ENCODE results near the gene ADORA2A.
A peak's percentile ranks its signal among the peaks of the same experiment; 100 is the strongest.

The ADORA2A gene

GRCh38 chr22:24427500-24428164 lies at the start of gene ADORA2A:
Gene ADORA2A, plus strand, starts transcription at chr22:24427599. Its CDS starts 5,806 bp downstream, at chr22:24433405.
- DNase-seq (ENCODE audit: low read depth), result no peak

DNA sequence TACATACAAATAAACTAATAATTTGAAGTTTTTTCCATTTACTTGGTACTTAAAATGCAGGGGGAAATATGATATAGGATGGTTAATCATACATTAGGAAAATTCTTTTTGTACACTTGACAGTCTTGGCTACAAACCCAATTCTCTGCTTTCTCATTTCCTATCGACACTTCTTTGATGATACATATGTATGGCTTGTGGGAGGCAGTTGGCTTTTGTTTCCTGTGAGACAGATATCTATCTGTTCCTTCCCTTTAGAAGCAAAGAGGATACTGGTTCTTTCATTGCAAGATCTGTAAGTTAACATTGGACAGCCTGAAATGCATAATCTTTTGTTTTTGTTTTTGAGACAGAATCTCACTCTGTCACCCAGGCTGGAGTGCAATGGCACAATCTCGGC lies 47.9 kb upstream of the ADORA2A start:
- DNase-seq (ENCODE audit: low read depth), result no peak

DNA sequence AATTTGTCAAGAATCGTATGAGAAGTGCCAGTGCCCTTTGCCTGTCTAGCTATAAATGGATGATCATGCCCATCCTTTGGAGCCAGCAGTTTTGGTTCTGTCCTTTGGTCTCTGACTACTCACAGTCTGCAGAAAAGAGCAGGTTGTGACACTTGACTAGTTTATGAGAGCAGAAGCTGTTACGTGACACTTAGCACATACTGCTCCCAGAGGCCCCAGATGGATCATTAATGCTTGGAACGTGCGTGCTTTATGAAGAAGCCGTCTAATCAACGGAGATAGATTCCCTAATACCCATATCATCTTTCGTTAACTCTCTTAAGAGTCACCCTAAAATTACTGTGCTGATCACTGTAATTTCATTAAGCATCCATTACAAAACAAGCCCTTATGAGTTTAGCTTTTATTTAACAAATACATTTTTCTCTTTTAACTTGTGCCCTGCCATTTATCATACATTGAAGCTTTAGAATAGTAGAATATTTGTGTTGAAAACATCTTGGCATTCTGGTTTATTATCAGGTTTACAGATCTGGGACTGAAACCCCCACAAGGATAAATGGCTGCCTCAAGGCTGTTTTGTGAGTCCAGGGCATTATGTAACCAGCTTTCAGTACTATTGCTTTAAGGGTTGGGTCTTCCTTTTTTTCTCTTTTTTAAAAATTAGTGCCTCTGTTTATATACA lies 47.0 kb upstream of the ADORA2A start:
- DNase-seq (ENCODE audit: low read depth), result no peak

DNA sequence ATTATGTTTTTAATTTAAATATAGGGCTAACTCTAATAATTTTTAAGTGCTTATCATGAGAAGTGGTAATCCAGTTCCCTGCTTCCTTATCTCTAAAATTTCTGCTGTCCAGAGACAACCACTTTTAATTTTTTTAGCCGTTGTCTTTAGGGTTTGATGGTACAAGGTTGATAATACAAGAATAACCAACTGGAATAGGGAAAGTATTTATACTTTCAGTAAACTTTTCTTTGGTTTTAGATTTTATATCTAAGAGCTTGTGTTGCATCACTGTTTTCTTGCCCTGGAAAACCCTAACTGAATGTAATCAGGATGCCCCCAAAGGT lies 46.5 kb upstream of the ADORA2A start:
- DNase-seq (ENCODE audit: low read depth), result no peak

DNA sequence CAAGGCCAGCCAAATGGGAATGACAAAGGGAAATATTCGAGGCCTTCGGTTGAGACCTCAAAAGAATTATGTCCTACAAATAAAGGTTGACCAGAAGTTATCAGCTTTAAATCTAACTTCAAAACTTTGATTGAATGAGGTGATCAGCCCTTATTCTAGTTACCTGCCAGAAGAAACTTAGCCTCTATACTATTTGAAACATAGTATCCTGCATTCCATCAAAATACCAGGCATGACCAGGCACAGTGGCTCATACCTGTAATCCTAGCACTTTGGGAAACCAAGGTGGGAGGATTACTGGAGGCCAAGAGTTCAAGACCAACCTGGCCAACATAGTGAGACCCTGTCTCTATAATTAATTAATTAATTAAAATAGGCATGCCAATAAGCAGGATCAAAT lies 44.3 kb upstream of the ADORA2A start:
- DNase-seq (ENCODE audit: low read depth), result no peak

DNA sequence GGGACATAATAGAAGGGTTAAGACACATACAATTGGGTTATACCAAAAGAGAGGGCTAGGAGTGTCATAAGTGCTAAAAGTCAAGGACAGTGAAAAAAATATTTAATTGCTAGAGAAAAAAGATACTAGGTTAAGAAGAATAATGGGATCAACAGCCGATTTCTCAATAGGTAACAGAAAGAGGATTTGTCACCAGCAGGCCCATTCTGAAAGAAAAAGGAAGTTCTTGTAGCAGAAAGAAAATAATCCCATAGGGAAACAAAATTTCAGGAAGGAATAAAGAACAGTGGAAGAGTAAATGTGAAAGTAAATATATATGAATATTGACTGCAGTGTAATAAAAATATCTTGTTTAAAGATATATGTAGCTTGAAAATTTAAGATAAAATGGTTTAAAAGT lies 43.3 kb upstream of the ADORA2A start:
- DNase-seq (ENCODE audit: low read depth), result no peak

DNA sequence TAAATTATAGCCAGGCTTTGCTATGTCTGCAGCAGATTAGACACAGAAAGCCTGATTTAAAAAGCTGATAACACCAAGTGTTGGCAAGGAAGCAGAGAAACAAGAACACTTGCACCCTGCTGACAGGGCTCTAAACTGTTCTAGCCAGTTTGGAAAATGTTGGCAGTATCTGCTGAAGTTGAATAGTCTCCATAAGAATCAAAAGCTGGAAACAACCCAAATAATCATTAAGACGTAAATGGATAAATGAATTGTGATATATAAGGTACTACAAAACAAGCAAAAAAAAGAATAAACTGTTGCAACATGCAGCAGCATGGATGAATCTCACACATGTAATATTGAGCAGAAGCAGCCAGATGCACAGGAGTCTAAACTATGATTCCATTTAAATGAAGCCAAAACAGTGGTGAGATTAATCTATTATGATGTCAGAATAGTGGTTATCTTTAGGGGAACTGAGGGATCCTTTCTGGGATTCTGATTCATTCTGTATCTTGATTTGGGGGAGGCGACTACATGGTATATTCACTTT lies 40.4 kb upstream of the ADORA2A start:
- no peak for DNase-seq (ENCODE audit: low read depth)

DNA sequence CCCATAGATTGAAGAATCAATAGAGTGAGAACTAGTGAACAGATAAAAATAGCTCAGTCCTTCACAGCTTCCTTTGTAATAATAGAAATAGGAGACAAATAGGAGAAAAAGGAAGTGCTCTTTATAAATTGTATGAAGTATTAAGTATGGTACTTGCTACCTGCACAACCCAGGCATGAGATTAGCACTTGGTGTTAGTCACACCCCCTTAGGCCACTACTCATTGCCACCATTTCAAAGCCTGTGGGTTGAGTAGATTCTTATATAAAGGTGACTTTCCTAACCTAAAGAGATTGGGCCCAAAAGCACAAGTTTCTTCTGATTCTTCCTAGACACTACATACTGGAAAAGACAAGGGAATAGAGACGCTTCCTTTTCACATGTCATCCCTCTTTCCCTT lies 37.7 kb upstream of the ADORA2A start:
- no peak for DNase-seq (ENCODE audit: low read depth)

GRCh38 chr22:24390156-24390555 lies 37.2 kb upstream of the ADORA2A start:
- DNase-seq (ENCODE audit: low read depth), result no peak

GRCh38 chr22:24390576-24390975 lies 36.8 kb upstream of the ADORA2A start:
- no peak for DNase-seq (ENCODE audit: low read depth)

DNA sequence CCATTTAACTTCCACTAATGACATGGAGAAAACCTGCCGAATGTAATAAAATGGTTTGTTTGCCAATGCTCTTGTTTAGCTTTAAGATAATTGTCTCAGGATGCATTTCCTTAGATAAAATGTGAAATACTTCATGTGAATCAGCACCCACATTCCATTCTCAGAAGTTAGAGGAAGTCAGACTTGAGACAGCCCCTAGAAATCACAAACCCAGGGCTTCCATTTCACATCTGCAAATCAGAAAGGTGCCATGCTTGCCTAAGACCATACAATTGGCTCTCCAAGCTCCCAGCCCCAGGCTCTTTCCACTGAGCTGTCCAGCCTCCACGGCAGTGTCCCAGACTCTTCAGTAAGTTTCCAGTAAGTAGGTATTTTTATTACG lies 35.6 kb upstream of the ADORA2A start:
- DNase-seq (ENCODE audit: low read depth), result peak; percentile 12

DNA sequence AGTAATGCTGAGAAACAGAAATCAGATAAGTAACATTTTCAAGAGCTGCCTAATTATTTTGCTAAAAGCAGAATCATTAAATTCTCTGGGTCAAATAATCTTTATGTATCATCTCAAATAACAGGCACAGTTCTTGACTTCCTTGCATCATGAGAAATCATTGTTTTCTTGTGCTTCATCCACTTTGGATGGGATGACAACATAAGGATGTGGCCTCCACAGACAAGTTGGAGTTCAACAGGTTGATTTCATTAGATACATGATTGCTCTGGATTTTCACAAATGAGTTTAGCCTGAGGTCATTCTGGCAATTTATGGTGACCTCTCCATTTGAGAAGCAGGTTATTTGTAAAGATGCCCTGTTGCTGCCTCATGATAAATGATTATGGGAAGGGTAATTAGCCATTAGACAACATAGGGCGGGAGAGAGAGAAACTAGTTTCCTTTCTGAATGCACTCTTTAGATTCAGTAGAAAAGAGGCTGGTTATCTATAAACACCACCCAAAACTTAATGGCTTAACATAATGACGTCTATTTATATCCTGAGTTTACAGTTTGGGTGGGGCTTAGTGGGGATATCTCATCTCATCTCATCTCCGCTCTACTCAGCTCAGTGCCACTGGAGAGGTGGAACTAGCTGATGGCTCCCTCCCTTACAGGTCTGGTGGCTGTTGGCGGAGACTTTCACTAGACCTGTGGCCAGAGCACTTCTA lies 35.0 kb upstream of the ADORA2A start:
- no peak for DNase-seq (ENCODE audit: low read depth)

GRCh38 chr22:24393012-24393559 lies 34.3 kb upstream of the ADORA2A start:
- no peak for DNase-seq (ENCODE audit: low read depth)

- DNase-seq (ENCODE audit: low read depth), result no peak
Observed at GRCh38 chr22:24393848-24394247, 33.6 kb upstream of the ADORA2A start.

- DNase-seq (ENCODE audit: low read depth), result no peak
Observed at GRCh38 chr22:24394254-24394653, 33.1 kb upstream of the ADORA2A start.

DNA sequence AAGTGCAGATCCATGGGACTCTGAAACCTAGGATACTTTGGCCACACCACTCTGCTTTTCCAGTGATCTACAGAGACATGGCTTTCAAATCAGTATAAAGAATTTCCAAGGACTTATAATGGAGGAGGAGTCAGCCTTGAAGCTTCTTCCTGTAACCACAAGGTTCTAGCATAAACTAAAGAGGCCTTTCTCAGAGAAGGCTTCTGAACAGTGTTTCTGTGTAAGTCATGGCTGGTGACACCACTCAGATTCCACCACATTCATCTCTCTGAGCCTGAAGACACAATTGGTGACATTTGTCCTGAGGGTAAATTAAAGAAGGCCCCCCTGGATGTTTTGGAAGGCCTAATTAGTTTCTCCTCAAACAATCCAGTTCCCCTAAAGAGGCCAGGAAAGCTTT lies 29.0 kb upstream of the ADORA2A start:
- DNase-seq (ENCODE audit: low read depth), result no peak

DNA sequence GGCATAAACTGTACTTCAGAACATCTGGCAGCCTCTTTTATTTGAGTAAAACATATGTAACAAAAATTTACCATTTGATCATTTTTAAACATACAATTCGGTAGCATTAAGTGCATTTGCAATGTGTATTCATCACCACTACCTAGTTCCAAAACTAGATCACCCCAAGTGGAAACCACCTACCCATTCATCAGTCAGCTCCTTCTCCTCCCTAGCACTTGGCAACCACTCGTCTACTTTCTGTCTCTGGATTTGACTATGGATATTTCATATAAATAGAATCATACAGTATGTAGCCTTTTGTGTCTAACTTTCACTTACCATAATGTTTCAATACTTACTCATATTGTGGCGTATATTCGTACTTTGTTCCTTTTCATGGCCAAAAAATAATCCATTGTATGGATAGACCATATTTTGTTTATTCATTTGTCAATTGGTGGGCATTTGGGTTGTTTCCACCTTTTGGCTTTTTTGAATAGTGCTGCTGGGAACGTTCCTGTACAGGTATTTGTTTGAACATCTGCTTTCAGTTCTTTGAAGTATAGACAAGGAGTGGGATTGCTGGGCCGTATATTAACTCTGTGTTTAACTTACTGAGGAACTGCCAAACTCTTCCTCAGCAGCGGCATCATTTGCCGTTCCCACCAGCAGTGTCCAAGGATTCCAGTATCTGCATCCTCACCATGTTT lies 27.2 kb upstream of the ADORA2A start:
- DNase-seq (ENCODE audit: low read depth), result no peak

- no peak for DNase-seq (ENCODE audit: low read depth)
Observed at GRCh38 chr22:24400726-24401596, 26.4 kb upstream of the ADORA2A start.

GRCh38 chr22:24401931-24402367 lies 25.4 kb upstream of the ADORA2A start:
- no peak for DNase-seq (ENCODE audit: low read depth)

- DNase-seq (ENCODE audit: low read depth), result peak; percentile 72
Observed at GRCh38 chr22:24402460-24403192, 24.8 kb upstream of the ADORA2A start.

DNA sequence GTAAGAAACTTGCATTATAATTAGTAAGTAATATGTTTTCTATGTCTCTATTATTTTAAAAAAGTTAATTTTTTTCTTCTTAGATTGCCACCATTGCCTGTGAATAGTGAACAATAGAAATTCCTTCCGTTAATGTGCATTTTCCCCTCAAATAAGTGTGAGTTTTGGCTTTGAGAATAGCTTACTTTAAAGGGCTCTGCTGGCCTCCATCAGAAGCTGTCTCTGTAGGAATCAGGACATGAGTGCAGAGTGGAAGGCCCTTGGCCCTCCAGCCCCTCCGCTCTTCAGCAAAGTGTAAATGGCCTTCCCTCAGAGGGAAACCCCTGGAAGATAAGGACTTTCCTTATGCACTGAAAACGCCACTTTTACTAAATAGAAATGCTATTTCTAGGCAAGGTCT lies 24.1 kb upstream of the ADORA2A start:
- DNase-seq (ENCODE audit: low read depth), result no peak
